Measurements from ENCODE around the gene TXN2.

GRCh38 chr22:36522662-36523061 is 41.2 kb upstream of the TXN2 start:
- TF ChIP-seq CTCF (conservative IDR thresholded peaks at IDR 0.05) (no peak), EZH2 (IDR thresholded peaks at IDR 0.05; ENCODE audit: low read depth) (no peak)
